CD4-positive, alpha-beta T cell (primary cell): Measurements from ENCODE around the gene FOXJ3. TPM values are rescaled to one million over a fixed set of nuclear protein-coding genes. Genes with fewer than 3 reads are reported as not detected.

Experiments used
- ATAC-seq: fragments of 200-7000 bp; cut with Tn5 transposase; one replicate; pipeline ENCODE4 v1.10.0; 2022; ENCODE audit warnings: mild to moderate bottlenecking; ENCODE audit not compliant: poor library complexity
- CTCF ChIA-PET: fragments of 350-600 bp; sonication (Branson Sonifier 250); formaldehyde crosslinking; loops from one replicate; lab custom pipeline; 2021; ENCODE audit warnings: antibody characterized with exemption, inconsistent platforms; lab: Charles Lee
- POLR2A ChIA-PET: fragments of 350-600 bp; sonication (Branson Sonifier 250); formaldehyde crosslinking; loops from one replicate; lab custom pipeline; 2021; ENCODE audit warnings: antibody characterized with exemption, inconsistent platforms; lab: Charles Lee
- DNase-seq, 14 experiments: peaks; one replicate each; pipeline ENCODE4 v3.0.0-alpha.2; 2013 to 2020; ENCODE audit warnings: mixed read lengths in 2 of 14
- H3K27ac ChIP-seq, 2 donors: one replicate each; pipeline versions ENCODE4 v1.5.1 to v1.7.0; 2013; ENCODE audit warnings: low read length in 2 of 2, low read depth in 1 of 2, mild to moderate bottlenecking in 1 of 2
- H3K27me3 ChIP-seq, 2 experiments: 1 replicate in 1 of 2; 2 replicates in 1 of 2; pipeline versions ENCODE4 v1.6.1 to v1.7.0; 2013; ENCODE audit warnings: low read length in 2 of 2, control low read depth in 1 of 2, mild to moderate bottlenecking in 1 of 2, moderate library complexity in 1 of 2; ENCODE audit not compliant: insufficient read depth in 2 of 2, control insufficient read depth in 1 of 2
- H3K36me3 ChIP-seq: one replicate; pipeline ENCODE4 v1.6.1; 2013; ENCODE audit warnings: low read length, control low read depth; ENCODE audit not compliant: insufficient read depth
- H3K4me1 ChIP-seq: one replicate; pipeline ENCODE4 v1.6.1; 2013; ENCODE audit warnings: low read length, control low read depth; ENCODE audit not compliant: insufficient read depth
- H3K4me3 ChIP-seq: one replicate; pipeline ENCODE4 v1.5.1; 2013; ENCODE audit warnings: mild to moderate bottlenecking, low read length, moderate library complexity
- H3K9me3 ChIP-seq, 2 experiments: 1 replicate in 1 of 2; 2 replicates in 1 of 2; pipeline versions ENCODE4 v1.6.1 to v1.7.0; 2013; ENCODE audit warnings: low read length in 2 of 2, mild to moderate bottlenecking in 2 of 2, control low read depth in 1 of 2, moderate library complexity in 1 of 2; ENCODE audit not compliant: control insufficient read depth in 1 of 2, insufficient read depth in 1 of 2
- H3K27ac Mint-ChIP-seq: one replicate; pipeline ENCODE4 v1.8.0; 2020; ENCODE audit warnings: mixed read lengths
- H3K27me3 Mint-ChIP-seq: one replicate; pipeline ENCODE4 v1.8.0; 2021; ENCODE audit warnings: mixed read lengths
- H3K36me3 Mint-ChIP-seq: one replicate; pipeline ENCODE4 v1.8.0; 2021; ENCODE audit warnings: low read depth, mixed read lengths
- H3K4me1 Mint-ChIP-seq: one replicate; pipeline ENCODE4 v1.8.0; 2021; ENCODE audit warnings: low read depth, mixed read lengths
- H3K4me3 Mint-ChIP-seq: one replicate; pipeline ENCODE4 v1.8.0; 2020; ENCODE audit warnings: mild to moderate bottlenecking, mixed read lengths
- H3K9me3 Mint-ChIP-seq: one replicate; pipeline ENCODE4 v1.8.0; 2020; ENCODE audit warnings: mixed read lengths
- CTCF ChIP-seq: fragments of 200-600 bp; IDR thresholded peaks from one replicate; pipeline ENCODE4 v1.8.0; 2022; ENCODE audit warnings: antibody characterized with exemption, mild to moderate bottlenecking
- intact Hi-C, 2 experiments: fragments of 100-400 bp; cut with DNase I in 1 of 2; cut with micrococcal nuclease in 1 of 2; formaldehyde crosslinking; loops; one replicate each; pipeline versions ENCODE4 v1.15.1 to v1.9.0; 2023 to 2025; cut with DNase I, micrococcal nuclease
- total RNA-seq, 174 experiments: library from RNA in 2 of 174; stranded (reverse) in 2 of 174; gene quantifications; one replicate each; pipeline ENCODE4 v1.2.3 and lab custom pipeline; 2021 to 2026

FOXJ3 gene
- total RNA-seq, 2 experiments from 2014 or later = 73.1 to 74.9 TPM

GRCh38 chr1:42369471-42369870, 34.4 kb upstream of the FOXJ3 start:
- Mint-ChIP-seq H3K4me1 (no peaks in the 10 kb centered on the region), H3K27ac (no peak overlapping the region), H3K9me3 (no peaks in the 10 kb centered on the region), H3K36me3 (no peaks in the 10 kb centered on the region), H3K27me3 (peaks cover 7% of the 10 kb centered on the region), H3K4me3 (no peak overlapping the region)
- ChIA-PET POLR2A (no interaction called here), CTCF (no interaction called here)
- Histone ChIP-seq H3K36me3 (no peaks in the 10 kb centered on the region), H3K4me1 (no peaks in the 10 kb centered on the region), H3K27me3 (no peaks in the 10 kb centered on the region), H3K4me3 (no peak overlapping the region), H3K27ac (no peak overlapping the region), H3K9me3 (no peaks in the 10 kb centered on the region)
- no peak for TF ChIP-seq CTCF
- intact Hi-C loops = no loop called here
- ATAC-seq = no peak
- no peak for DNase-seq

GRCh38 chr1:42368096-42368795, 33.2 kb upstream of the FOXJ3 start:
- POLR2A ChIA-PET = no interaction called here
- intact Hi-C loops = no loop called here
- no peaks in the 10 kb centered on the region for H3K9me3 Mint-ChIP-seq

GRCh38 chr1:42365118-42365517, 30.1 kb upstream of the FOXJ3 start:
- Mint-ChIP-seq H3K4me1 (no peaks in the 10 kb centered on the region), H3K9me3 (no peaks in the 10 kb centered on the region), H3K4me3 (no peak overlapping the region), H3K27me3 (no peaks in the 10 kb centered on the region), H3K36me3 (no peaks in the 10 kb centered on the region), H3K27ac (no peak overlapping the region)
- Histone ChIP-seq H3K9me3 (no peaks in the 10 kb centered on the region), H3K27me3 (no peaks in the 10 kb centered on the region), H3K4me1 (no peaks in the 10 kb centered on the region), H3K36me3 (no peaks in the 10 kb centered on the region), H3K4me3 (no peak overlapping the region), H3K27ac (no peak overlapping the region)
- POLR2A ChIA-PET = no interaction called here
- intact Hi-C loops = no loop called here
- ATAC-seq (no peak), DNase-seq (no peak)
- CTCF ChIA-PET = no interaction called here
- no peak for TF ChIP-seq CTCF

More at GRCh38 chr1:42368096-42368795, 33.2 kb upstream of the FOXJ3 start:
- Mint-ChIP-seq H3K4me3 (no peak overlapping the region), H3K4me1 (no peaks in the 10 kb centered on the region), H3K27me3 (peaks cover 7% of the 10 kb centered on the region), H3K36me3 (no peaks in the 10 kb centered on the region), H3K27ac (no peak overlapping the region)
- Histone ChIP-seq H3K4me1 (no peaks in the 10 kb centered on the region), H3K27ac (no peak overlapping the region), H3K36me3 (no peaks in the 10 kb centered on the region), H3K9me3 (no peaks in the 10 kb centered on the region), H3K4me3 (no peak overlapping the region), H3K27me3 (no peaks in the 10 kb centered on the region)
- CTCF ChIA-PET = no interaction called here
- no peak for ATAC-seq
- DNase-seq = no peak
- TF ChIP-seq CTCF = no peak
